Endothelial cell of umbilical vein (primary cell): Measurements from ENCODE around the gene SEMA6A. TPM values are rescaled to one million over a fixed set of nuclear protein-coding genes. Genes with fewer than 3 reads are reported as not detected.

Source experiments
- BruUV-seq: library from RNA; stranded (reverse); fragments of 400-500 nt; replicated peaks from 2 replicates; lab custom pipeline; 2021; lab: Mats Ljungman, UMichigan
- CTCF ChIA-PET: fragments of 300-600, 350-600 bp; sonication (Branson Sonifier 250); formaldehyde crosslinking; loops from one replicate; lab custom pipeline; 2021; ENCODE audit warnings: antibody characterized with exemption, inconsistent platforms; lab: Charles Lee
- POLR2A ChIA-PET: fragments of 300-600, 350-600 bp; sonication (Branson Sonifier 250); formaldehyde crosslinking; loops from one replicate; lab custom pipeline; 2021; ENCODE audit warnings: antibody characterized with exemption, inconsistent platforms; lab: Charles Lee
- DNase-seq: peaks from one replicate; pipeline ENCODE4 v3.0.0-alpha.2; 2011; ENCODE audit warnings: low read depth, low spot score
- FAIRE-seq: peaks from 2 replicates; lab custom pipeline; 2011; peaks lifted over from hg19 to GRCh38; lab: Jason Lieb, UNC
- H2AFZ ChIP-seq: 2 replicates; pipeline ENCODE4 v1.6.0; 2012; ENCODE audit warnings: low read depth, low read length, control low read depth, inconsistent platforms
- H3K27ac ChIP-seq: 2 replicates; pipeline ENCODE4 v1.5.1; 2011; ENCODE audit warnings: low read depth, mild to moderate bottlenecking, control low read depth, low read length, moderate library complexity; ENCODE audit not compliant: insufficient read depth
- H3K27me3 ChIP-seq, 2 experiments: 2 replicates each; pipeline versions ENCODE4 v1.6.0 to v1.6.1; 2011; ENCODE audit warnings: low read length in 2 of 2, mixed read lengths in 1 of 2; ENCODE audit not compliant: control insufficient read depth in 2 of 2, insufficient read depth in 2 of 2
- H3K36me3 ChIP-seq, 2 experiments: 2 replicates in 1 of 2; 3 replicates in 1 of 2; pipeline ENCODE4 v1.5.1; 2011; ENCODE audit warnings: low read length in 2 of 2, mild to moderate bottlenecking in 1 of 2, moderate library complexity in 1 of 2; ENCODE audit not compliant: control insufficient read depth in 2 of 2, insufficient read depth in 2 of 2; ENCODE audit errors: extremely low read depth in 1 of 2
- H3K4me1 ChIP-seq: 3 replicates; pipeline ENCODE4 v1.5.1; 2011; ENCODE audit warnings: mild to moderate bottlenecking, low read length; ENCODE audit not compliant: control insufficient read depth, insufficient read depth; ENCODE audit errors: extremely low read depth
- H3K4me2 ChIP-seq: 2 replicates; pipeline ENCODE4 v1.6.1; 2011; ENCODE audit warnings: low read length, control low read depth, mixed read lengths; ENCODE audit not compliant: insufficient read depth
- H3K4me3 ChIP-seq, 3 experiments: fragments of 200-600 bp in 1 of 3; sonication (generic), shearing (Covaris generic) in 1 of 3; replicated peaks in 1 of 3; 2 replicates each; pipeline ENCODE4 v1.5.1; 2011 to 2016; ENCODE audit warnings: control low read depth in 3 of 3, low read length in 3 of 3, mild to moderate bottlenecking in 2 of 3, inconsistent platforms in 1 of 3, low read depth in 1 of 3, moderate library complexity in 1 of 3; ENCODE audit not compliant: insufficient read depth in 1 of 3
- H3K79me2 ChIP-seq: 2 replicates; pipeline ENCODE4 v1.6.0; 2012; ENCODE audit warnings: low read length, inconsistent platforms; ENCODE audit not compliant: control insufficient read depth, insufficient read depth
- H3K9ac ChIP-seq: replicated peaks from 2 replicates; pipeline ENCODE3; 2011; ENCODE audit warnings: low read length, control low read depth; ENCODE audit not compliant: insufficient read depth; ENCODE audit errors: extremely low read depth
- H3K9me1 ChIP-seq: replicated peaks from 3 replicates; pipeline ENCODE4 v1.6.0; 2011; ENCODE audit warnings: mild to moderate bottlenecking, low read length; ENCODE audit not compliant: control insufficient read depth, insufficient read depth; ENCODE audit errors: extremely low read depth
- H3K9me3 ChIP-seq: replicated peaks from 2 replicates; pipeline ENCODE4 v1.5.1; 2012; ENCODE audit warnings: low read length, inconsistent platforms; ENCODE audit not compliant: control insufficient read depth, insufficient read depth
- H4K20me1 ChIP-seq: replicated peaks from 2 replicates; pipeline ENCODE3; 2011; ENCODE audit warnings: mild to moderate bottlenecking, low read length; ENCODE audit not compliant: control insufficient read depth, insufficient read depth; ENCODE audit errors: extremely low read depth
- CTCF ChIP-seq, 2 donors: IDR thresholded peaks; 1 replicate in 1 of 2; 2 replicates in 1 of 2; pipeline ENCODE4 v1.5.1; 2011; ENCODE audit warnings: low read length in 2 of 2, mild to moderate bottlenecking in 2 of 2, moderate library complexity in 2 of 2, control low read depth in 1 of 2, inconsistent platforms in 1 of 2, low read depth in 1 of 2; ENCODE audit not compliant: insufficient read depth in 1 of 2; ENCODE audit errors: extremely low read depth in 1 of 2
- FOS ChIP-seq: IDR thresholded peaks from 2 replicates; pipeline ENCODE4 v1.6.1; 2011; ENCODE audit warnings: mild to moderate bottlenecking, low read length, moderate library complexity, borderline replicate concordance; ENCODE audit not compliant: insufficient read depth
- GATA2 ChIP-seq: IDR thresholded peaks from 2 replicates; pipeline ENCODE4 v1.7.0; 2011; ENCODE audit warnings: low read depth, mild to moderate bottlenecking, moderate library complexity, mixed read lengths, low read length; ENCODE audit not compliant: insufficient read length, insufficient read depth
- JUN ChIP-seq: IDR thresholded peaks from 2 replicates; pipeline ENCODE4 v1.6.1; 2011; ENCODE audit warnings: borderline replicate concordance, low read depth; ENCODE audit not compliant: insufficient read length, insufficient read depth
- MYC ChIP-seq: IDR thresholded peaks from one replicate; pipeline ENCODE4 v1.6.1; 2011; ENCODE audit warnings: mild to moderate bottlenecking, low read depth, low read length
- POLR2A ChIP-seq: IDR thresholded peaks from 2 replicates; pipeline ENCODE4 v1.6.1; 2012; ENCODE audit warnings: low read depth, mild to moderate bottlenecking, control low read depth, low read length
- dilution Hi-C: fragments of 300-500 bp; cut with MboI; formaldehyde crosslinking; loops from one replicate; pipeline ENCODE4 v1.15.0; 2019; ENCODE audit warnings: low sequenced_read_pairs; ENCODE audit not compliant: extremely low pct_ligation_motif_present
- intact Hi-C: fragments of 100-400 bp; cut with micrococcal nuclease; formaldehyde crosslinking; loops from one replicate; pipeline ENCODE4 v1.10.0; 2022
- polyA plus RNA-seq, 4 experiments: library from polyadenylated mRNA; depleted of rRNA in 3 of 4; stranded (reverse) in 3 of 4; unstranded in 1 of 4; fragments of >200 nt; gene quantifications; 2 replicates each; pipeline versions ENCODE4 v1.2.1 to v1.2.3, GENCODE V29; 2011 to 2012; ENCODE audit warnings: missing spikeins in 1 of 4
- total RNA-seq: library from RNA; stranded (reverse); gene quantifications from 2 replicates; pipeline ENCODE4 v1.2.3, GENCODE V29; 2021

The SEMA6A gene
- total and polyA plus RNA-seq, 2 donors (not counting 3 experiments of a cell fraction or from before 2014, with no cell fraction given) = 0.43 to 1.5 TPM

- H3K9me3 ChIP-seq = no peaks in the 10 kb centered on the region
- DNase-seq = no peak
- no peaks in the 10 kb centered on the region for H3K9me1 ChIP-seq
- CTCF ChIA-PET = no interaction called here
- no TSS peak for BruUV-seq
- no peak overlapping the region for H2AFZ ChIP-seq
- no peaks in the 10 kb centered on the region for H4K20me1 ChIP-seq
- H3K27me3 ChIP-seq = no peaks in the 10 kb centered on the region
- FAIRE-seq = no peak
- H3K36me3 ChIP-seq = no peaks in the 10 kb centered on the region
- no peak for TF ChIP-seq POLR2A
- no peak for TF ChIP-seq JUN
- no peak for TF ChIP-seq CTCF (IDR thresholded peaks at IDR 0.05; ENCODE audit: extremely low read depth in 1 of 2, insufficient read depth in 1 of 2, low read depth in 1 of 2, low read length in 2 of 2)
- TF ChIP-seq MYC = no peak
- no peak for TF ChIP-seq FOS
- no peak overlapping the region for H3K27ac ChIP-seq
- POLR2A ChIA-PET = no interaction called here
- H3K4me2 ChIP-seq = no peak overlapping the region
- no peaks in the 10 kb centered on the region for H3K4me1 ChIP-seq
- H3K79me2 ChIP-seq = no peaks in the 10 kb centered on the region
- dilution Hi-C loops = no loop called here
- no peak overlapping the region for H3K9ac ChIP-seq
- intact Hi-C loops = no loop called here
- no peak overlapping the region for H3K4me3 ChIP-seq
Measured at GRCh38 chr5:116507941-116508655, 66.5 kb downstream of the SEMA6A start.

DNA sequence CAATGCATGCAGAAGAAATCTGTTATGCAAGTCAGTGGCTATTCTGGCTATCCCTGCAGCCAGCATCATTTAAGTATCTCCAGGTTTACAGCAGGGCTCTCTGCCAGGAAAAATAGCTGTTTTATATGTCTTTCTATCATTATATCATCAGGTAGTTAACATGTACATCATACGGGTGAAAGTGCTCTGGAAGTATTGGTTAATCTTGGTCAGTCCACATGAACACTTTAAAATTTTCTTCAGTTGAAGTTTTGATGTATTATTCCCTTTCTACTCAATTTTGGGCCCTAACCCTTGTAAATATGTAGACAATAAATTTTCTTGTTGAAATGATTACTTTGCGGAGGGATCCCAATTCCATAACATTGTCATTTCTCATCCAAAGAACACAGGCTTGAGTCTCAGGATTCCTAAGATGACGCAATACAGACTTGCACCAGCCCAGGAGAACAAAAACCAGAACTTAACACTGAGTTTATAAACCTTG lies 67.5 kb downstream of the SEMA6A start:
- H3K4me1 ChIP-seq = no peaks in the 10 kb centered on the region
- H2AFZ ChIP-seq = no peak overlapping the region
- dilution Hi-C loops = no loop called here
- no peaks in the 10 kb centered on the region for H4K20me1 ChIP-seq
- no TSS peak for BruUV-seq
- no peak overlapping the region for H3K4me3 ChIP-seq
- ChIA-PET CTCF (no interaction called here), POLR2A (no interaction called here)
- TF ChIP-seq POLR2A (no peak), GATA2 (no peak), CTCF (IDR thresholded peaks at IDR 0.05; ENCODE audit: extremely low read depth in 1 of 2, insufficient read depth in 1 of 2, low read depth in 1 of 2, low read length in 2 of 2) (no peak)
- H3K27ac ChIP-seq = no peak overlapping the region
- H3K9me1 ChIP-seq = no peaks in the 10 kb centered on the region
- no peaks in the 10 kb centered on the region for H3K9me3 ChIP-seq
- no peaks in the 10 kb centered on the region for H3K79me2 ChIP-seq
- no peaks in the 10 kb centered on the region for H3K36me3 ChIP-seq
- intact Hi-C loops = no loop called here
- H3K4me2 ChIP-seq = no peak overlapping the region
- no peak overlapping the region for H3K9ac ChIP-seq
- no peak for DNase-seq
- FAIRE-seq = no peak
- no peaks in the 10 kb centered on the region for H3K27me3 ChIP-seq
